Measurements from ENCODE around the gene VSIG2.

GRCh38 chr11:124759266-124760204 is 7.5 kb upstream of the VSIG2 start:
- no peak for TF ChIP-seq CTCF (IDR thresholded peaks at IDR 0.05; ENCODE audit: low read length)
- TF ChIP-seq EZH2 (IDR thresholded peaks at IDR 0.05; ENCODE audit: borderline replicate concordance, low read length): no peak
